NCI-H774 (cell line): ENCODE data around the gene MAIP1.

ENCODE experiments used
- DNase-seq: peaks from one replicate; lab custom pipeline; 2025; lab: John Stamatoyannopoulos, UW

MAIP1 gene

GRCh38 chr2:199950396-199950795 lies 5.0 kb upstream of the MAIP1 start:
- DNase-seq, result no peak

GRCh38 chr2:199951023-199951422 lies 4.4 kb upstream of the MAIP1 start:
- no peak for DNase-seq

GRCh38 chr2:199955007-199955338 lies 409 bp upstream of the MAIP1 start:
- DNase-seq, result peak; percentile 48

- no peak for DNase-seq
Observed at GRCh38 chr2:199956062-199956380, 639 bp downstream of the MAIP1 start.

GRCh38 chr2:199958014-199958413 lies 2.6 kb downstream of the MAIP1 start:
- DNase-seq, result no peak

GRCh38 chr2:199962203-199962602 lies 6.8 kb downstream of the MAIP1 start:
- DNase-seq, result no peak

GRCh38 chr2:199966405-199966804 lies 11.0 kb downstream of the MAIP1 start:
- no peak for DNase-seq

GRCh38 chr2:199966976-199967375 lies 11.6 kb downstream of the MAIP1 start:
- DNase-seq, result no peak

- DNase-seq, result no peak
Observed at GRCh38 chr2:199968126-199968525, 12.7 kb downstream of the MAIP1 start.

GRCh38 chr2:199972088-199972626 lies 16.8 kb downstream of the MAIP1 start:
- no peak for DNase-seq

- DNase-seq, result peak; percentile 2
Observed at GRCh38 chr2:199973703-199974102, 18.3 kb downstream of the MAIP1 start.

- no peak for DNase-seq
Observed at GRCh38 chr2:199975273-199975895, 20.0 kb downstream of the MAIP1 start.

GRCh38 chr2:199977984-199978415 lies 22.6 kb downstream of the MAIP1 start:
- DNase-seq, result no peak

- DNase-seq, result no peak
Observed at GRCh38 chr2:199979398-199979797, 24.0 kb downstream of the MAIP1 start.

- peak; percentile 69 for DNase-seq
Observed at GRCh38 chr2:199979832-199980628, 24.6 kb downstream of the MAIP1 start.

- DNase-seq, result no peak
Observed at GRCh38 chr2:199982126-199982843, 26.9 kb downstream of the MAIP1 start.

GRCh38 chr2:199983534-199983933 lies 28.2 kb downstream of the MAIP1 start:
- DNase-seq, result no peak

- DNase-seq, result no peak
Observed at GRCh38 chr2:199984159-199984558, 28.8 kb downstream of the MAIP1 start.

GRCh38 chr2:199984755-199985154 lies 29.4 kb downstream of the MAIP1 start:
- no peak for DNase-seq

- peak; percentile 67 for DNase-seq
Observed at GRCh38 chr2:199985625-199986207, 30.3 kb downstream of the MAIP1 start.

- DNase-seq, result no peak
Observed at GRCh38 chr2:199987586-199987985, 32.2 kb downstream of the MAIP1 start.

GRCh38 chr2:199988151-199988550 lies 32.8 kb downstream of the MAIP1 start:
- no peak for DNase-seq

GRCh38 chr2:199989822-199990221 lies 34.4 kb downstream of the MAIP1 start:
- no peak for DNase-seq
